GM21367 (cell line): Measurements from ENCODE around the gene GTF2IRD2.
"Not testable (repeated sequence)": the region's sequence is repeated elsewhere in the genome, so short reads cannot be mapped to it uniquely, and the experiment has no call there.

ENCODE experiments used
- ATAC-seq: cut with Tn5 transposase; IDR thresholded peaks from one replicate; pipeline ENCODE4 v1.9.1; 2021; ENCODE audit not compliant: unreplicated experiment

The GTF2IRD2 gene

GRCh38 chr7:74788369-74789150 is 62.8 kb downstream of the GTF2IRD2 start:
- peak; percentile 88 for ATAC-seq

- ATAC-seq = not testable (repeated sequence)
Observed at GRCh38 chr7:74783595-74783994, 67.8 kb downstream of the GTF2IRD2 start.

- ATAC-seq = not testable (repeated sequence)
Observed at GRCh38 chr7:74781746-74782145, 69.7 kb downstream of the GTF2IRD2 start.

GRCh38 chr7:74779053-74779452 is 72.4 kb downstream of the GTF2IRD2 start:
- ATAC-seq = not testable (repeated sequence)

GRCh38 chr7:74775111-74775510 is 76.3 kb downstream of the GTF2IRD2 start:
- not testable (repeated sequence) for ATAC-seq

- peak; percentile 80 for ATAC-seq
Observed at GRCh38 chr7:74773760-74774750, 77.3 kb downstream of the GTF2IRD2 start, which contains the start of gene NCF1. NCF1 (plus strand) TSS chr7:74774011; CDS start chr7:74774032, 21 bp downstream.

GRCh38 chr7:74772093-74772492 is 79.3 kb downstream of the GTF2IRD2 start:
- ATAC-seq = not testable (repeated sequence)

GRCh38 chr7:74770062-74770461 is 81.3 kb downstream of the GTF2IRD2 start:
- not testable (repeated sequence) for ATAC-seq

GRCh38 chr7:74766991-74767390 is 84.4 kb downstream of the GTF2IRD2 start:
- ATAC-seq = not testable (repeated sequence)

GRCh38 chr7:74766509-74766908 is 84.9 kb downstream of the GTF2IRD2 start:
- ATAC-seq = not testable (repeated sequence)

GRCh38 chr7:74765205-74765918 is 86.0 kb downstream of the GTF2IRD2 start:
- not testable (repeated sequence) for ATAC-seq

- ATAC-seq = not testable (repeated sequence)
Observed at GRCh38 chr7:74758982-74759381, 92.4 kb downstream of the GTF2IRD2 start.

GRCh38 chr7:74758268-74758667 is 93.1 kb downstream of the GTF2IRD2 start:
- not testable (repeated sequence) for ATAC-seq

GRCh38 chr7:74756673-74757072 is 94.7 kb downstream of the GTF2IRD2 start:
- not testable (repeated sequence) for ATAC-seq

- not testable (repeated sequence) for ATAC-seq
Observed at GRCh38 chr7:74753921-74754482, 97.4 kb downstream of the GTF2IRD2 start.
